ENCODE measurements around the gene CRTC1. TPM values are rescaled to one million over a fixed set of nuclear protein-coding genes. Genes with fewer than 3 reads are reported as not detected.

Gene CRTC1
- total RNA-seq, 4 donors from 2014 or later, result 4.1 to 6.3 (median 4.7) TPM

GRCh38 chr19:18650021-18650390 lies 33.5 kb upstream of the CRTC1 start:
- no peak for TF ChIP-seq CTCF (IDR thresholded peaks at IDR 0.05)
- no peak for TF ChIP-seq EP300 (IDR thresholded peaks at IDR 0.05)
- TF ChIP-seq POLR2AphosphoS5 (IDR thresholded peaks at IDR 0.05), result no peak
- TF ChIP-seq POLR2A (IDR thresholded peaks at IDR 0.05), result no peak
- H3K4me3 ChIP-seq, result peak overlapping the region; percentile 36
- no peaks in the 10 kb centered on the region for H3K27me3 ChIP-seq
- WGBS, result 42% methylated on average over 16 of the region's 17 CpGs
- DNase-seq (ENCODE audit: low spot score in 2 of 2), result no peak
- no peaks in the 10 kb centered on the region for H3K9me3 ChIP-seq
- no peaks in the 10 kb centered on the region for H3K36me3 ChIP-seq
- H3K27ac ChIP-seq, result peak overlapping the region; percentile 89
- peaks cover 42% of the 10 kb centered on the region for H3K4me1 ChIP-seq

GRCh38 chr19:18650468-18651041 lies 32.9 kb upstream of the CRTC1 start:
- Histone ChIP-seq H3K27ac (peak overlapping the region; percentile 89), H3K27me3 (no peaks in the 10 kb centered on the region), H3K36me3 (no peaks in the 10 kb centered on the region), H3K9me3 (no peaks in the 10 kb centered on the region), H3K4me1 (peaks cover 36% of the 10 kb centered on the region), H3K4me3 (no peak overlapping the region)
- DNase-seq (ENCODE audit: low spot score in 2 of 2), result peak; percentile 93 to 94
- WGBS, result 75% methylated on average over 13 of the region's 34 CpGs
- TF ChIP-seq POLR2AphosphoS5 (IDR thresholded peaks at IDR 0.05) (no peak), POLR2A (IDR thresholded peaks at IDR 0.05) (no peak), EP300 (IDR thresholded peaks at IDR 0.05) (no peak), CTCF (IDR thresholded peaks at IDR 0.05) (no peak)

GRCh38 chr19:18651300-18651699 lies 32.2 kb upstream of the CRTC1 start:
- Histone ChIP-seq H3K27ac (peak overlapping the region; percentile 89), H3K27me3 (no peaks in the 10 kb centered on the region), H3K9me3 (no peaks in the 10 kb centered on the region), H3K36me3 (no peaks in the 10 kb centered on the region), H3K4me1 (peaks cover 34% of the 10 kb centered on the region), H3K4me3 (no peak overlapping the region)
- DNase-seq (ENCODE audit: low spot score in 2 of 2), result no peak
- no peak for TF ChIP-seq CTCF (IDR thresholded peaks at IDR 0.05)
- no peak for TF ChIP-seq EP300 (IDR thresholded peaks at IDR 0.05)
- TF ChIP-seq POLR2AphosphoS5 (IDR thresholded peaks at IDR 0.05), result no peak
- no peak for TF ChIP-seq POLR2A (IDR thresholded peaks at IDR 0.05)
- WGBS, result 83% methylated on average over 1 of the region's 1 CpG

- no peaks in the 10 kb centered on the region for H3K27me3 ChIP-seq
- peaks cover 34% of the 10 kb centered on the region for H3K4me1 ChIP-seq
- 71% methylated on average over 4 of the region's 6 CpGs for WGBS
Measured at GRCh38 chr19:18651733-18652132, 31.7 kb upstream of the CRTC1 start.

GRCh38 chr19:18653853-18654252 lies 29.6 kb upstream of the CRTC1 start:
- no peaks in the 10 kb centered on the region for H3K9me3 ChIP-seq
- no peaks in the 10 kb centered on the region for H3K27me3 ChIP-seq
- no peaks in the 10 kb centered on the region for H3K36me3 ChIP-seq
- no peak for TF ChIP-seq POLR2AphosphoS5 (IDR thresholded peaks at IDR 0.05)
- 95% methylated on average over 1 of the region's 1 CpG for WGBS
- no peak for DNase-seq (ENCODE audit: low spot score in 2 of 2)
- no peak overlapping the region for H3K4me3 ChIP-seq
- peaks cover 46% of the 10 kb centered on the region for H3K4me1 ChIP-seq
- no peak overlapping the region for H3K27ac ChIP-seq

More at GRCh38 chr19:18651733-18652132, 31.7 kb upstream of the CRTC1 start:
- TF ChIP-seq CTCF (IDR thresholded peaks at IDR 0.05) (no peak), POLR2AphosphoS5 (IDR thresholded peaks at IDR 0.05) (no peak)
- no peaks in the 10 kb centered on the region for H3K36me3 ChIP-seq
- H3K27ac ChIP-seq, result no peak overlapping the region
- no peak overlapping the region for H3K4me3 ChIP-seq
- no peak for DNase-seq (ENCODE audit: low spot score in 2 of 2)
- no peaks in the 10 kb centered on the region for H3K9me3 ChIP-seq

- H3K9me3 ChIP-seq, result no peaks in the 10 kb centered on the region
- H3K27ac ChIP-seq, result no peak overlapping the region
- peaks cover 45% of the 10 kb centered on the region for H3K4me1 ChIP-seq
- 95% methylated on average over 7 of the region's 7 CpGs for WGBS
- no peaks in the 10 kb centered on the region for H3K36me3 ChIP-seq
- H3K27me3 ChIP-seq, result no peaks in the 10 kb centered on the region
- no peak for DNase-seq (ENCODE audit: low spot score in 2 of 2)
- H3K4me3 ChIP-seq, result no peak overlapping the region
- TF ChIP-seq POLR2A (IDR thresholded peaks at IDR 0.05) (no peak), POLR2AphosphoS5 (IDR thresholded peaks at IDR 0.05) (no peak), EP300 (IDR thresholded peaks at IDR 0.05) (no peak), CTCF (IDR thresholded peaks at IDR 0.05) (no peak)
Measured at GRCh38 chr19:18654469-18654868, 29.0 kb upstream of the CRTC1 start.
